ENCODE results near the gene MAMDC2.
"Not testable (repeated sequence)": the region's sequence is repeated elsewhere in the genome, so short reads cannot be mapped to it uniquely, and the experiment has no call there.

The MAMDC2 gene

GRCh38 chr9:70197216-70198044, 153.8 kb downstream of the MAMDC2 start:
- DNase-seq (ENCODE audit: low read depth, low spot score), result no peak
- Histone ChIP-seq H3K4me3 (no peak overlapping the region), H3K27ac (no peak overlapping the region), H3K9ac (ENCODE audit: insufficient read length) (no peak overlapping the region), H3K36me3 (ENCODE audit: insufficient read depth, low read length) (no peaks in the 10 kb centered on the region), H3K9me3 (ENCODE audit: low read depth, low read length) (no peaks in the 10 kb centered on the region)
- TF ChIP-seq EZH2 (IDR thresholded peaks at IDR 0.05) (no peak), POLR2AphosphoS5 (IDR thresholded peaks at IDR 0.05; ENCODE audit: borderline replicate concordance, low read depth, low read length) (no peak)

GRCh38 chr9:70204743-70205142, 161.1 kb downstream of the MAMDC2 start:
- H3K9ac ChIP-seq (ENCODE audit: insufficient read length), result not testable (repeated sequence)

GRCh38 chr9:70205366-70206020, 161.8 kb downstream of the MAMDC2 start:
- H3K9ac ChIP-seq (ENCODE audit: insufficient read length), result no peak overlapping the region
- H3K4me3 ChIP-seq, result no peak overlapping the region
- TF ChIP-seq FOXP2 (optimal IDR thresholded peaks at IDR 0.05; ENCODE audit: control extremely low read depth, extremely low read length, insufficient read depth) (no peak), POLR2AphosphoS5 (IDR thresholded peaks at IDR 0.05; ENCODE audit: borderline replicate concordance, low read depth, low read length) (no peak), EZH2 (IDR thresholded peaks at IDR 0.05) (no peak)
- no peaks in the 10 kb centered on the region for H3K9me3 ChIP-seq (ENCODE audit: low read depth, low read length)
- H3K27ac ChIP-seq, result no peak overlapping the region
- no peaks in the 10 kb centered on the region for H3K36me3 ChIP-seq (ENCODE audit: insufficient read depth, low read length)
- no peak for DNase-seq (ENCODE audit: low read depth, low spot score)

More at GRCh38 chr9:70204743-70205142, 161.1 kb downstream of the MAMDC2 start:
- not testable (repeated sequence) for H3K36me3 ChIP-seq (ENCODE audit: insufficient read depth, low read length); H3K9me3 ChIP-seq (ENCODE audit: low read depth, low read length); DNase-seq (ENCODE audit: low read depth, low spot score); H3K4me3 ChIP-seq; H3K27ac ChIP-seq

DNA sequence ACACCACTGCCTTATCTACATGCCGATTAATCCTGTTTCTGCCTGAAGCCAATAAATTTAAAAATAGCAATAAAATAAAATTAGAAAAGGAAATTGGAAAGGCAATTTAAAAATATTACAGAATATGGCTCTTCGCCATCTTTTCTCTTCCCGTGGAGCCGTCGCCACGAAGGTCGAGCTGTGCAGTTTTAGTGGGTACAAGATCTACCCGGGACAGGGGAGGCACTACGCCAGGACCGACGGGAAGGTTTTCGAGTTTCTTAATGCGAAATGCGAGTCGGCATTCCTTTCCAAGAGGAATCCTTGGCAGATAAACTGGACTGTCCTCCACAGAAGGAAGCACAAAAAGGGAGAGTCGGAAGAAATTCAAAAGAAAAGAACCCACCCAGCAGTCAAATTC, 173.4 kb downstream of the MAMDC2 start:
- no peak overlapping the region for H3K9ac ChIP-seq (ENCODE audit: insufficient read length)
- H3K4me3 ChIP-seq, result no peak overlapping the region
- no peaks in the 10 kb centered on the region for H3K36me3 ChIP-seq (ENCODE audit: insufficient read depth, low read length)
- no peak for DNase-seq (ENCODE audit: low read depth, low spot score)
- H3K27ac ChIP-seq, result no peak overlapping the region
- no peak for TF ChIP-seq FOXP2 (optimal IDR thresholded peaks at IDR 0.05; ENCODE audit: control extremely low read depth, extremely low read length, insufficient read depth)
- TF ChIP-seq POLR2AphosphoS5 (IDR thresholded peaks at IDR 0.05; ENCODE audit: borderline replicate concordance, low read depth, low read length), result no peak
- no peak for TF ChIP-seq EZH2 (IDR thresholded peaks at IDR 0.05)
- no peaks in the 10 kb centered on the region for H3K9me3 ChIP-seq (ENCODE audit: low read depth, low read length)

- H3K36me3 ChIP-seq (ENCODE audit: insufficient read depth, low read length), result no peaks in the 10 kb centered on the region
- H3K4me3 ChIP-seq, result no peak overlapping the region
- no peak for DNase-seq (ENCODE audit: low read depth, low spot score)
- no peak overlapping the region for H3K9ac ChIP-seq (ENCODE audit: insufficient read length)
- H3K27ac ChIP-seq, result no peak overlapping the region
- TF ChIP-seq POLR2AphosphoS5 (IDR thresholded peaks at IDR 0.05; ENCODE audit: borderline replicate concordance, low read depth, low read length), result no peak
- TF ChIP-seq EZH2 (IDR thresholded peaks at IDR 0.05), result no peak
- no peak for TF ChIP-seq FOXP2 (optimal IDR thresholded peaks at IDR 0.05; ENCODE audit: control extremely low read depth, extremely low read length, insufficient read depth)
- H3K9me3 ChIP-seq (ENCODE audit: low read depth, low read length), result no peaks in the 10 kb centered on the region
Observed at GRCh38 chr9:70218767-70219166, 175.1 kb downstream of the MAMDC2 start.

GRCh38 chr9:70220216-70220615, 176.6 kb downstream of the MAMDC2 start:
- Histone ChIP-seq H3K36me3 (ENCODE audit: insufficient read depth, low read length) (no peaks in the 10 kb centered on the region), H3K9me3 (ENCODE audit: low read depth, low read length) (no peaks in the 10 kb centered on the region), H3K9ac (ENCODE audit: insufficient read length) (no peak overlapping the region), H3K4me3 (no peak overlapping the region), H3K27ac (no peak overlapping the region)
- TF ChIP-seq POLR2AphosphoS5 (IDR thresholded peaks at IDR 0.05; ENCODE audit: borderline replicate concordance, low read depth, low read length), result no peak
- no peak for TF ChIP-seq EZH2 (IDR thresholded peaks at IDR 0.05)
- DNase-seq (ENCODE audit: low read depth, low spot score), result no peak

GRCh38 chr9:70222354-70222753, 178.7 kb downstream of the MAMDC2 start:
- Histone ChIP-seq H3K4me3 (no peak overlapping the region), H3K36me3 (ENCODE audit: insufficient read depth, low read length) (no peaks in the 10 kb centered on the region), H3K9me3 (ENCODE audit: low read depth, low read length) (no peaks in the 10 kb centered on the region), H3K9ac (ENCODE audit: insufficient read length) (no peak overlapping the region), H3K27ac (no peak overlapping the region)
- DNase-seq (ENCODE audit: low read depth, low spot score), result no peak
- TF ChIP-seq FOXP2 (optimal IDR thresholded peaks at IDR 0.05; ENCODE audit: control extremely low read depth, extremely low read length, insufficient read depth), result no peak
- no peak for TF ChIP-seq POLR2AphosphoS5 (IDR thresholded peaks at IDR 0.05; ENCODE audit: borderline replicate concordance, low read depth, low read length)
- no peak for TF ChIP-seq EZH2 (IDR thresholded peaks at IDR 0.05)

GRCh38 chr9:70228118-70228517, 184.5 kb downstream of the MAMDC2 start:
- Histone ChIP-seq H3K9me3 (ENCODE audit: low read depth, low read length) (no peaks in the 10 kb centered on the region), H3K27ac (no peak overlapping the region)
- TF ChIP-seq FOXP2 (optimal IDR thresholded peaks at IDR 0.05; ENCODE audit: control extremely low read depth, extremely low read length, insufficient read depth), result no peak
- no peak for TF ChIP-seq EZH2 (IDR thresholded peaks at IDR 0.05)
- no peak for TF ChIP-seq POLR2AphosphoS5 (IDR thresholded peaks at IDR 0.05; ENCODE audit: borderline replicate concordance, low read depth, low read length)

GRCh38 chr9:70228611-70229010, 185.0 kb downstream of the MAMDC2 start:
- TF ChIP-seq EZH2 (IDR thresholded peaks at IDR 0.05) (no peak), POLR2AphosphoS5 (IDR thresholded peaks at IDR 0.05; ENCODE audit: borderline replicate concordance, low read depth, low read length) (no peak)
- Histone ChIP-seq H3K9ac (ENCODE audit: insufficient read length) (no peak overlapping the region), H3K36me3 (ENCODE audit: insufficient read depth, low read length) (no peaks in the 10 kb centered on the region), H3K27ac (no peak overlapping the region), H3K4me3 (no peak overlapping the region), H3K9me3 (ENCODE audit: low read depth, low read length) (no peaks in the 10 kb centered on the region)
- no peak for DNase-seq (ENCODE audit: low read depth, low spot score)

More at GRCh38 chr9:70228118-70228517, 184.5 kb downstream of the MAMDC2 start:
- no peak for DNase-seq (ENCODE audit: low read depth, low spot score)
- Histone ChIP-seq H3K36me3 (ENCODE audit: insufficient read depth, low read length) (no peaks in the 10 kb centered on the region), H3K4me3 (no peak overlapping the region), H3K9ac (ENCODE audit: insufficient read length) (no peak overlapping the region)

Data from SK-N-MC (cell line).